IMR-90 (cell line): ENCODE results near the gene PRKCH. TPM values are rescaled to one million over a fixed set of nuclear protein-coding genes. Genes with fewer than 3 reads are reported as not detected.

Source experiments
- ATAC-seq: fragments of 200-7000 bp; cut with Tn5 transposase; 2 replicates; pipeline ENCODE4 v1.9.1; 2020; ENCODE audit warnings: low read depth, mild to moderate bottlenecking, moderate library complexity
- BruUV-seq: library from RNA; stranded (reverse); fragments of 400-500 nt; replicated peaks from 2 replicates; lab custom pipeline; 2021; lab: Mats Ljungman, UMichigan
- CTCF ChIA-PET: fragments of 300-600 bp; formaldehyde crosslinking; extraction: SDS; loops from one replicate; lab custom pipeline; 2021; ENCODE audit warnings: antibody characterized with exemption; lab: Yijun Ruan, JAX
- POLR2A ChIA-PET: fragments of 300-600 bp; sonication (Branson Sonifier 250); formaldehyde crosslinking; loops from one replicate; lab custom pipeline; 2022; ENCODE audit warnings: antibody characterized with exemption; ENCODE audit not compliant: unreplicated experiment; lab: Charles Lee
- DNase-seq: peaks from one replicate; pipeline ENCODE4 v3.0.0; 2013
- H2AFZ ChIP-seq: replicated peaks from 2 replicates; pipeline ENCODE3; 2013; ENCODE audit warnings: low read length, mild to moderate bottlenecking; ENCODE audit not compliant: poor library complexity
- H2AK5ac ChIP-seq: 2 replicates; pipeline ENCODE4 v1.6.1; 2013; ENCODE audit warnings: low read depth, low read length, inconsistent platforms
- H2AK9ac ChIP-seq: replicated peaks from 2 replicates; pipeline ENCODE3; 2013; ENCODE audit warnings: mild to moderate bottlenecking, low read depth, low read length, moderate library complexity; ENCODE audit not compliant: poor library complexity
- H2BK120ac ChIP-seq: 2 replicates; pipeline ENCODE4 v1.6.1; 2013; ENCODE audit warnings: low read depth, low read length, inconsistent platforms
- H2BK15ac ChIP-seq: 3 replicates; pipeline ENCODE4 v1.6.1; 2013; ENCODE audit warnings: low read depth, low read length, inconsistent platforms
- H2BK20ac ChIP-seq: 2 replicates; pipeline ENCODE4 v1.6.1; 2013; ENCODE audit warnings: low read depth, mild to moderate bottlenecking, inconsistent platforms, low read length, moderate library complexity
- H2BK5ac ChIP-seq: 2 replicates; pipeline ENCODE4 v1.6.1; 2013; ENCODE audit warnings: mild to moderate bottlenecking, low read depth, low read length, inconsistent platforms; ENCODE audit not compliant: poor library complexity, severe bottlenecking
- H3K14ac ChIP-seq: replicated peaks from 2 replicates; pipeline ENCODE4 v1.6.1; 2013; ENCODE audit warnings: low read depth, low read length, inconsistent platforms
- H3K18ac ChIP-seq: 2 replicates; pipeline ENCODE4 v1.6.1; 2013; ENCODE audit warnings: low read depth, low read length, control low read depth
- H3K23ac ChIP-seq: 2 replicates; pipeline ENCODE4 v1.6.1; 2013; ENCODE audit warnings: low read depth, low read length, inconsistent platforms
- H3K27ac ChIP-seq: 2 replicates; pipeline ENCODE4 v1.5.1; 2013; ENCODE audit warnings: mild to moderate bottlenecking, control low read depth, low read length; ENCODE audit not compliant: insufficient read depth
- H3K27me3 ChIP-seq: 2 replicates; pipeline ENCODE4 v1.6.1; 2013; ENCODE audit warnings: low read length; ENCODE audit not compliant: control insufficient read depth, insufficient read depth
- H3K36me3 ChIP-seq: 2 replicates; pipeline ENCODE4 v1.6.1; 2013; ENCODE audit warnings: low read length, mixed read lengths; ENCODE audit not compliant: control insufficient read depth, insufficient read depth
- H3K4ac ChIP-seq: 2 replicates; pipeline ENCODE4 v1.6.1; 2013; ENCODE audit warnings: low read depth, low read length, inconsistent platforms
- H3K4me1 ChIP-seq: 2 replicates; pipeline ENCODE4 v1.6.1; 2013; ENCODE audit warnings: low read length, mixed read lengths; ENCODE audit not compliant: control insufficient read depth, insufficient read depth
- H3K4me2 ChIP-seq: 2 replicates; pipeline ENCODE4 v1.6.1; 2013; ENCODE audit warnings: low read depth, mild to moderate bottlenecking, control low read depth, low read length, moderate library complexity
- H3K4me3 ChIP-seq: 2 replicates; pipeline ENCODE4 v1.5.1; 2013; ENCODE audit warnings: low read depth, mild to moderate bottlenecking, control low read depth, low read length, moderate library complexity; ENCODE audit not compliant: insufficient read depth
- H3K56ac ChIP-seq: 2 replicates; pipeline ENCODE4 v1.6.1; 2013; ENCODE audit warnings: low read length, inconsistent platforms; ENCODE audit not compliant: insufficient read depth; ENCODE audit errors: extremely low read depth
- H3K79me1 ChIP-seq, 2 experiments: 2 replicates each; pipeline ENCODE4 v1.6.1; 2013; ENCODE audit warnings: low read length in 2 of 2, inconsistent platforms in 1 of 2, low read depth in 1 of 2
- H3K9ac ChIP-seq: 2 replicates; pipeline ENCODE4 v1.6.1; 2013; ENCODE audit warnings: low read depth, low read length, control low read depth
- H3K9me1 ChIP-seq: 2 replicates; pipeline ENCODE4 v1.6.1; 2013; ENCODE audit warnings: low read length, inconsistent platforms; ENCODE audit not compliant: insufficient read depth
- H3K9me3 ChIP-seq: 2 replicates; pipeline ENCODE4 v1.6.1; 2013; ENCODE audit warnings: low read length; ENCODE audit not compliant: control insufficient read depth, insufficient read depth
- H4K20me1 ChIP-seq: 2 replicates; pipeline ENCODE4 v1.6.1; 2013; ENCODE audit warnings: low read length, inconsistent platforms; ENCODE audit not compliant: insufficient read depth
- H4K5ac ChIP-seq: 2 replicates; pipeline ENCODE4 v1.6.1; 2013; ENCODE audit warnings: mild to moderate bottlenecking, low read depth, low read length, control low read depth
- H4K8ac ChIP-seq, 2 experiments: 2 replicates each; pipeline ENCODE4 v1.6.1; 2013; ENCODE audit warnings: low read depth in 2 of 2, low read length in 2 of 2, control low read depth in 1 of 2, inconsistent platforms in 1 of 2
- H4K91ac ChIP-seq: 2 replicates; pipeline ENCODE4 v1.6.1; 2013; ENCODE audit warnings: low read depth, low read length, inconsistent platforms; ENCODE audit not compliant: insufficient read depth
- BHLHE40 ChIP-seq: fragments of 150-350 bp; IDR thresholded peaks from 2 replicates; pipeline ENCODE4 v1.6.1; 2016; ENCODE audit warnings: mild to moderate bottlenecking, low read depth, low read length
- CEBPB ChIP-seq: IDR thresholded peaks from 2 replicates; pipeline ENCODE4 v1.6.1; 2012; ENCODE audit warnings: low read depth, low read length, improper control_type of control experiment
- CHD1 ChIP-seq: IDR thresholded peaks from 2 replicates; pipeline ENCODE4 v1.6.1; 2012; ENCODE audit warnings: low read depth, low read length, improper control_type of control experiment
- FOS ChIP-seq: fragments of 150-350 bp; IDR thresholded peaks from 2 replicates; pipeline ENCODE4 v1.6.1; 2016; ENCODE audit warnings: low read depth, low read length
- MAFK ChIP-seq: IDR thresholded peaks from 2 replicates; pipeline ENCODE4 v1.6.1; 2012; ENCODE audit warnings: low read depth, low read length, improper control_type of control experiment
- MAZ ChIP-seq: IDR thresholded peaks from 2 replicates; pipeline ENCODE4 v1.6.1; 2012; ENCODE audit warnings: low read depth, mild to moderate bottlenecking, low read length, improper control_type of control experiment, moderate library complexity, borderline replicate concordance
- MXI1 ChIP-seq: IDR thresholded peaks from 2 replicates; pipeline ENCODE4 v1.6.1; 2012; ENCODE audit warnings: low read depth, mild to moderate bottlenecking, low read length, moderate library complexity, borderline replicate concordance
- NFE2L2 ChIP-seq: fragments of 150-350 bp; IDR thresholded peaks from 2 replicates; pipeline ENCODE4 v1.6.1; 2016; ENCODE audit warnings: low read depth, mild to moderate bottlenecking, low read length
- POLR2A ChIP-seq: IDR thresholded peaks from 2 replicates; pipeline ENCODE4 v1.6.1; 2012; ENCODE audit warnings: mild to moderate bottlenecking, low read depth, low read length
- RAD21 ChIP-seq: IDR thresholded peaks from 2 replicates; pipeline ENCODE4 v1.6.1; 2012; ENCODE audit warnings: low read length, improper control_type of control experiment
- RCOR1 ChIP-seq: IDR thresholded peaks from 2 replicates; pipeline ENCODE4 v1.6.1; 2012; ENCODE audit warnings: mild to moderate bottlenecking, low read length, improper control_type of control experiment; ENCODE audit not compliant: insufficient replicate concordance
- RFX5 ChIP-seq: IDR thresholded peaks from 2 replicates; pipeline ENCODE4 v1.8.0; 2012; ENCODE audit warnings: low read depth, mild to moderate bottlenecking, low read length, moderate library complexity
- SMC3 ChIP-seq: fragments of 150-350 bp; IDR thresholded peaks from 2 replicates; pipeline ENCODE4 v1.6.1; 2016; ENCODE audit warnings: low read depth, mild to moderate bottlenecking, antibody characterized with exemption, low read length, moderate library complexity
- WGBS, 2 experiments: methylation state at CpG; one replicate each; pipeline versions ENCODE4 v1.1.5 to v1.1.7; 2013; ENCODE audit warnings: missing lambda C conversion rate in 2 of 2; ENCODE audit not compliant: insufficient read length in 1 of 2; ENCODE audit errors: extremely low coverage in 2 of 2; 5-methylcytosine and 5-hydroxymethylcytosine counted together
- dilution Hi-C: fragments of 300-500 bp; cut with HindIII; formaldehyde crosslinking; loops from one replicate; pipeline ENCODE4 v1.14.3; 2018; ENCODE audit warnings: low sequenced_read_pairs; ENCODE audit not compliant: unreplicated experiment
- in situ Hi-C: fragments of 300-500 bp; cut with MboI; formaldehyde crosslinking; loops from 3 replicates; pipeline ENCODE4 v1.14.3; 2019; ENCODE audit warnings: low sequenced_read_pairs, inconsistent platforms, mixed read lengths
- intact Hi-C: fragments of 100-400 bp; cut with micrococcal nuclease; formaldehyde crosslinking; loops from 2 replicates; pipeline ENCODE4 v1.10.0; 2022
- polyA plus RNA-seq, 3 experiments: library from polyadenylated mRNA; depleted of rRNA; stranded (reverse); fragments of >200 nt; gene quantifications; 2 replicates each; pipeline ENCODE4 v1.2.3, GENCODE V29; 2012; ENCODE audit warnings: low replicate concordance in 1 of 3
- total RNA-seq: library from RNA; depleted of rRNA; stranded (reverse); fragments of >200 nt; gene quantifications from 2 replicates; pipeline ENCODE4 v1.2.3, GENCODE V29; 2012
- TF ChIP-seq, protein P1 (sequence below): fragments of 150-350 bp; IDR thresholded peaks from 2 replicates; pipeline ENCODE4 v1.6.1; 2016; ENCODE audit warnings: low read depth, mild to moderate bottlenecking, low read length, moderate library complexity, borderline replicate concordance
- TF ChIP-seq, protein P2 (sequence below): fragments of 150-350 bp; IDR thresholded peaks from 2 replicates; pipeline ENCODE4 v1.6.1; 2017; ENCODE audit warnings: mild to moderate bottlenecking, antibody characterized with exemption, low read length, low read depth
- TF ChIP-seq, protein P3 (sequence below): conservative IDR thresholded peaks from 2 replicates; pipeline ENCODE4 v1.5.1; 2012; ENCODE audit warnings: mild to moderate bottlenecking, low read depth, low read length, improper control_type of control experiment

Gene PRKCH
- total and polyA plus RNA-seq, 2 of the 4 experiments (the other 2 are of a cell fraction) = 1.6 to 2.3 TPM

DNA sequence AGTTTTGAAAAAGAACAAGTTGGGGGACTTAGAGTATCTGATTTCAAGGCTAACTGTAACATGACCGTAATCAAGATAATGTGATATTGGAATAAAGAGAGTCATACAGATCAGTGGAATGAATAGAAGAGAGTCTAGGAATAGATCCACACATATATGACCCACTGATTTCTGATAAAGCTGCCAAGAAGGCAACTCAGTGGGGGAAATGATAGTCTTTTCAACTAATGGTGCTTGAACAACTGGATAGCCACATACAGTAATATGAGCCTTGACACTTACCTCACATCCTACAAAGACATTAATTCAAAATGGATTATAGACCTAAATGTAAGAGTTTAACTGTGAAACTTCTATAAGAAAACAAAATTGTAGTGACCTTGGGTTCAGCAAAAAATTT lies 3.8 kb downstream of the PRKCH start:
- Histone ChIP-seq H2AK9ac (no peak overlapping the region), H4K5ac (no peak overlapping the region), H2AK5ac (no peak overlapping the region), H3K9me1 (no peaks in the 10 kb centered on the region), H3K4me3 (no peak overlapping the region), H3K27ac (no peak overlapping the region), H3K56ac (no peak overlapping the region), H3K27me3 (peaks cover 40% of the 10 kb centered on the region), H3K18ac (no peak overlapping the region), H3K14ac (no peak overlapping the region), H3K4me1 (no peaks in the 10 kb centered on the region; the same call in 1 of the 2 replicates), H2AFZ (no peak overlapping the region), H3K9me3 (peaks cover 5% of the 10 kb centered on the region; the same call in 1 of the 2 replicates), H2BK20ac (no peak overlapping the region), H2BK5ac (no peak overlapping the region), H3K36me3 (no peaks in the 10 kb centered on the region), H3K4me2 (no peak overlapping the region), H2BK15ac (no peak overlapping the region), H3K23ac (no peak overlapping the region), H3K4ac (no peak overlapping the region), H3K9ac (no peak overlapping the region), H2BK120ac (no peak overlapping the region), H4K8ac (no peak overlapping the region), H4K20me1 (no peaks in the 10 kb centered on the region), H4K91ac (no peak overlapping the region), H3K79me1 (no peaks in the 10 kb centered on the region)
- ChIA-PET POLR2A (no interaction called here), CTCF (no interaction called here)
- intact Hi-C loops = no loop called here
- BruUV-seq = no TSS peak
- ATAC-seq (no peak), DNase-seq (no peak)
- no CpG with 5 or more reads among the region's 1 CpG for WGBS, 2 experiments
- dilution Hi-C loops = no loop called here
- TF ChIP-seq, protein P1, sequence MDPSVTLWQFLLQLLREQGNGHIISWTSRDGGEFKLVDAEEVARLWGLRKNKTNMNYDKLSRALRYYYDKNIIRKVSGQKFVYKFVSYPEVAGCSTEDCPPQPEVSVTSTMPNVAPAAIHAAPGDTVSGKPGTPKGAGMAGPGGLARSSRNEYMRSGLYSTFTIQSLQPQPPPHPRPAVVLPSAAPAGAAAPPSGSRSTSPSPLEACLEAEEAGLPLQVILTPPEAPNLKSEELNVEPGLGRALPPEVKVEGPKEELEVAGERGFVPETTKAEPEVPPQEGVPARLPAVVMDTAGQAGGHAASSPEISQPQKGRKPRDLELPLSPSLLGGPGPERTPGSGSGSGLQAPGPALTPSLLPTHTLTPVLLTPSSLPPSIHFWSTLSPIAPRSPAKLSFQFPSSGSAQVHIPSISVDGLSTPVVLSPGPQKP = no peak
- TF ChIP-seq BHLHE40 (no peak), NFE2L2 (no peak), RCOR1 (no peak), RFX5 (no peak), MXI1 (no peak), FOS (no peak), MAFK (no peak), SMC3 (no peak), MAZ (no peak), CEBPB (no peak), CHD1 (no peak), RAD21 (no peak), POLR2A (no peak)
- TF ChIP-seq, protein P2, sequence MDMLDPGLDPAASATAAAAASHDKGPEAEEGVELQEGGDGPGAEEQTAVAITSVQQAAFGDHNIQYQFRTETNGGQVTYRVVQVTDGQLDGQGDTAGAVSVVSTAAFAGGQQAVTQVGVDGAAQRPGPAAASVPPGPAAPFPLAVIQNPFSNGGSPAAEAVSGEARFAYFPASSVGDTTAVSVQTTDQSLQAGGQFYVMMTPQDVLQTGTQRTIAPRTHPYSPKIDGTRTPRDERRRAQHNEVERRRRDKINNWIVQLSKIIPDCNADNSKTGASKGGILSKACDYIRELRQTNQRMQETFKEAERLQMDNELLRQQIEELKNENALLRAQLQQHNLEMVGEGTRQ = no peak
- TF ChIP-seq, protein P3, sequence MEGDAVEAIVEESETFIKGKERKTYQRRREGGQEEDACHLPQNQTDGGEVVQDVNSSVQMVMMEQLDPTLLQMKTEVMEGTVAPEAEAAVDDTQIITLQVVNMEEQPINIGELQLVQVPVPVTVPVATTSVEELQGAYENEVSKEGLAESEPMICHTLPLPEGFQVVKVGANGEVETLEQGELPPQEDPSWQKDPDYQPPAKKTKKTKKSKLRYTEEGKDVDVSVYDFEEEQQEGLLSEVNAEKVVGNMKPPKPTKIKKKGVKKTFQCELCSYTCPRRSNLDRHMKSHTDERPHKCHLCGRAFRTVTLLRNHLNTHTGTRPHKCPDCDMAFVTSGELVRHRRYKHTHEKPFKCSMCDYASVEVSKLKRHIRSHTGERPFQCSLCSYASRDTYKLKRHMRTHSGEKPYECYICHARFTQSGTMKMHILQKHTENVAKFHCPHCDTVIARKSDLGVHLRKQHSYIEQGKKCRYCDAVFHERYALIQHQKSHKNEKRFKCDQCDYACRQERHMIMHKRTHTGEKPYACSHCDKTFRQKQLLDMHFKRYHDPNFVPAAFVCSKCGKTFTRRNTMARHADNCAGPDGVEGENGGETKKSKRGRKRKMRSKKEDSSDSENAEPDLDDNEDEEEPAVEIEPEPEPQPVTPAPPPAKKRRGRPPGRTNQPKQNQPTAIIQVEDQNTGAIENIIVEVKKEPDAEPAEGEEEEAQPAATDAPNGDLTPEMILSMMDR = no peak
- in situ Hi-C loops = no loop called here
